SK-N-MC (cell line): Measurements from ENCODE around the gene PFKP.

ENCODE experiments used
- EZH2 ChIP-seq: fragments of 200-600 bp; sonication (generic); IDR thresholded peaks from one replicate; pipeline ENCODE4 v1.6.1; 2017; ENCODE audit warnings: antibody characterized with exemption
- FOXP2 ChIP-seq: optimal IDR thresholded peaks from 2 replicates; pipeline ENCODE3; 2011; ENCODE audit warnings: mild to moderate bottlenecking, moderate library complexity; ENCODE audit not compliant: insufficient read depth; ENCODE audit errors: extremely low read length, control extremely low read depth
- POLR2AphosphoS5 ChIP-seq: IDR thresholded peaks from 2 replicates; pipeline ENCODE4 v1.6.1; 2012; ENCODE audit warnings: mild to moderate bottlenecking, low read depth, low read length, borderline replicate concordance

DNA sequence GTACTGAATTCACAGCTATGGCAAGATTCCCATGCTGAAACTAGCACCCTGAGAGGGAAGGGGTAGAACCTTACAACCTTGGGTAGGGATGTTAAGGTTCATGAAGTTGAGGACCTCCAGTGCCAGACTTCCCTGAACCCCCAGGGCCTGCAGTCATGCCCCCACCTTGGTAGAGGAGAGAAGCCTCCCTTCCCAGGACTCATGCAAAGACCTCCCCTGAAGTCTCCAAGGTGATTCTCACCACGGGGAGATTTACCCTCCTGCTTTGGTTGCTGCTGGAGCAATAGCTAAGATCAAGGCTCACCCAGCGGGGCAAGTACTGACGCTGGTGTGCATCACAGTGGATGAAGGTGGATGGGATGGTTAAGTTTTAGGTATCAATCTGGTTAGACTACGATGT lies 49.1 kb upstream of the PFKP start:
- TF ChIP-seq POLR2AphosphoS5 (no peak), EZH2 (no peak), FOXP2 (no peak)
